GM15510 (cell line): ENCODE measurements around the gene CCNL2.

ENCODE experiments used
- POLR2A ChIP-seq: IDR thresholded peaks from 3 replicates; pipeline ENCODE4 v1.6.1; 2011; ENCODE audit warnings: borderline replicate concordance; ENCODE audit not compliant: insufficient read length; ENCODE audit errors: extremely low read depth

The CCNL2 gene

GRCh38 chr1:1358433-1359271, 40.5 kb downstream of the CCNL2 start, which contains the start of gene MXRA8:
Gene MXRA8 (minus strand): TSS chr1:1358555. CDS start chr1:1358504, 51 bp downstream.
- TF ChIP-seq POLR2A, result no peak

GRCh38 chr1:1357871-1358432, 41.2 kb downstream of the CCNL2 start:
- no peak for TF ChIP-seq POLR2A

GRCh38 chr1:1356796-1357401, 42.2 kb downstream of the CCNL2 start:
- no peak for TF ChIP-seq POLR2A

- no peak for TF ChIP-seq POLR2A
These were observed 42.9 kb downstream of the CCNL2 start for GRCh38 chr1:1356166-1356795.

- no peak for TF ChIP-seq POLR2A
These were observed 43.7 kb downstream of the CCNL2 start for GRCh38 chr1:1355416-1355815.

- peak; percentile 20 for TF ChIP-seq POLR2A
These were observed 44.6 kb downstream of the CCNL2 start for GRCh38 chr1:1354271-1355247.

GRCh38 chr1:1353389-1354151, 45.6 kb downstream of the CCNL2 start:
- no peak for TF ChIP-seq POLR2A

GRCh38 chr1:1352786-1353388, 46.2 kb downstream of the CCNL2 start:
- no peak for TF ChIP-seq POLR2A

- no peak for TF ChIP-seq POLR2A
These were observed 47.4 kb downstream of the CCNL2 start for GRCh38 chr1:1351511-1352427.

- peak; percentile 83 for TF ChIP-seq POLR2A
These were observed 49.7 kb downstream of the CCNL2 start, which contains the start of gene DVL1 for GRCh38 chr1:1349256-1350012. Gene DVL1 (minus strand): TSS chr1:1349418. CDS start chr1:1349065, 353 bp downstream.
